B cell (primary cell): ENCODE measurements around the gene BCL2L11. TPM values are rescaled to one million over a fixed set of nuclear protein-coding genes. Genes with fewer than 3 reads are reported as not detected.

Source experiments
- ATAC-seq: fragments of 200-7000 bp; cut with Tn5 transposase; one replicate; pipeline ENCODE4 v1.10.0; 2021; ENCODE audit warnings: low read depth, mild to moderate bottlenecking, moderate number of reproducible peaks, moderate library complexity
- CTCF ChIA-PET: fragments of 350-600 bp; sonication (Branson Sonifier 250); formaldehyde crosslinking; loops from one replicate; lab custom pipeline; 2021; ENCODE audit warnings: antibody characterized with exemption, inconsistent platforms; lab: Charles Lee
- POLR2A ChIA-PET: fragments of 350-600 bp; sonication (Branson Sonifier 250); formaldehyde crosslinking; loops from one replicate; lab custom pipeline; 2021; ENCODE audit warnings: antibody characterized with exemption; lab: Charles Lee
- DNase-seq: peaks from one replicate; pipeline ENCODE4 v3.0.0; 2013
- H2AFZ ChIP-seq: 2 replicates; pipeline ENCODE4 v1.6.1; 2012; ENCODE audit warnings: mild to moderate bottlenecking, low read depth, low read length; ENCODE audit not compliant: insufficient read depth, poor library complexity, severe bottlenecking
- H3K27ac ChIP-seq, 2 donors: 1 replicate in 1 of 2; 2 replicates in 1 of 2; pipeline ENCODE4 v1.5.1; 2012 to 2013; ENCODE audit warnings: low read length in 2 of 2, mild to moderate bottlenecking in 2 of 2, moderate library complexity in 1 of 2
- H3K27me3 ChIP-seq, 4 experiments: fragments of 200-600 bp in 1 of 4; sonication (generic) in 1 of 4; replicated peaks in 1 of 4; 1 replicate in 2 of 4; 2 replicates in 2 of 4; pipeline versions ENCODE4 v1.6.1 to v1.7.0; 2013 to 2016; ENCODE audit warnings: low read length in 3 of 4, mild to moderate bottlenecking in 2 of 4, mixed read lengths in 1 of 4, moderate library complexity in 1 of 4; ENCODE audit not compliant: insufficient read depth in 4 of 4, control insufficient read depth in 3 of 4; ENCODE audit errors: control extremely low read depth in 1 of 4
- H3K36me3 ChIP-seq, 2 experiments: replicated peaks in 1 of 2; 1 replicate in 1 of 2; 2 replicates in 1 of 2; pipeline versions ENCODE4 v1.6.1 to v1.7.1; 2013; ENCODE audit warnings: low read length in 1 of 2; ENCODE audit not compliant: insufficient read depth in 2 of 2, control insufficient read depth in 1 of 2; ENCODE audit errors: control extremely low read depth in 1 of 2, extremely low read depth in 1 of 2
- H3K4me1 ChIP-seq, 2 donors: fragments of 200-600 bp in 1 of 2; sonication (generic) in 1 of 2; 1 replicate in 1 of 2; 2 replicates in 1 of 2; pipeline versions ENCODE4 v1.5.1 to v1.6.1; 2013 to 2017; ENCODE audit warnings: low read length in 2 of 2; ENCODE audit not compliant: control insufficient read depth in 2 of 2, insufficient read depth in 2 of 2
- H3K4me2 ChIP-seq: replicated peaks from 2 replicates; pipeline ENCODE3; 2012; ENCODE audit warnings: mild to moderate bottlenecking, low read depth, low read length; ENCODE audit not compliant: poor library complexity, severe bottlenecking
- H3K4me3 ChIP-seq, 5 experiments: fragments of 200-600 bp in 1 of 5; sonication (generic) in 1 of 5; 1 replicate in 3 of 5; 2 replicates in 2 of 5; pipeline versions ENCODE4 v1.5.1 to v1.7.0; 2011 to 2016; ENCODE audit warnings: low read length in 4 of 5, mild to moderate bottlenecking in 4 of 5, low read depth in 2 of 5, control low read depth in 1 of 5, moderate library complexity in 1 of 5; ENCODE audit not compliant: insufficient read depth in 1 of 5; ENCODE audit errors: control extremely low read depth in 1 of 5, extremely low read depth in 1 of 5
- H3K79me2 ChIP-seq: fragments of 200-600 bp; sonication (generic); one replicate; pipeline ENCODE4 v1.6.0; 2016; ENCODE audit warnings: low read length; ENCODE audit not compliant: control insufficient read depth, insufficient read depth
- H3K9ac ChIP-seq: fragments of 200-600 bp; sonication (generic); 2 replicates; pipeline ENCODE4 v1.6.1; 2017; ENCODE audit warnings: mild to moderate bottlenecking, low read length, moderate library complexity
- H3K9me3 ChIP-seq, 3 donors: one replicate each; pipeline versions ENCODE4 v1.6.1 to v1.7.1; 2013; ENCODE audit warnings: low read length in 2 of 3; ENCODE audit not compliant: control insufficient read depth in 2 of 3, insufficient read depth in 1 of 3; ENCODE audit errors: control extremely low read depth in 1 of 3
- H4K20me1 ChIP-seq: 2 replicates; pipeline ENCODE4 v1.6.0; 2012; ENCODE audit warnings: mild to moderate bottlenecking, low read length; ENCODE audit not compliant: insufficient read depth, control insufficient read depth, poor library complexity, severe bottlenecking
- H3K27ac Mint-ChIP-seq: one replicate; pipeline ENCODE4 v1.8.0; 2021; ENCODE audit warnings: mixed read lengths
- H3K27me3 Mint-ChIP-seq: one replicate; pipeline ENCODE4 v1.8.0; 2021; ENCODE audit warnings: mixed read lengths
- H3K4me1 Mint-ChIP-seq: one replicate; pipeline ENCODE4 v1.8.0; 2021; ENCODE audit warnings: mixed read lengths
- H3K4me3 Mint-ChIP-seq: one replicate; pipeline ENCODE4 v1.8.0; 2021; ENCODE audit warnings: mixed read lengths
- H3K9me3 Mint-ChIP-seq: one replicate; pipeline ENCODE4 v1.8.0; 2022; ENCODE audit warnings: mixed read lengths; ENCODE audit not compliant: insufficient read depth
- CTCF ChIP-seq: fragments of 200-600 bp; IDR thresholded peaks from one replicate; pipeline ENCODE4 v1.8.0; 2022; ENCODE audit warnings: antibody characterized with exemption, mild to moderate bottlenecking
- EZH2 ChIP-seq: IDR thresholded peaks from 2 replicates; pipeline ENCODE4 v1.6.1; 2012; ENCODE audit warnings: borderline replicate concordance, low read depth, mild to moderate bottlenecking, moderate library complexity, low read length; ENCODE audit not compliant: insufficient read depth, poor library complexity, severe bottlenecking
- WGBS: methylation state at CpG from one replicate; pipeline ENCODE4 v1.1.5; 2013; ENCODE audit warnings: missing lambda C conversion rate; ENCODE audit not compliant: insufficient coverage; 5-methylcytosine and 5-hydroxymethylcytosine counted together
- intact Hi-C: fragments of 100-400 bp; cut with micrococcal nuclease; formaldehyde crosslinking; loops from one replicate; pipeline ENCODE4 v1.10.0; 2022
- polyA plus RNA-seq: library from polyadenylated mRNA; depleted of rRNA; stranded (reverse); fragments of >200 nt; gene quantifications from 2 replicates; pipeline ENCODE4 v1.2.3, GENCODE V29; 2012
- total RNA-seq, 2 donors: library from RNA; stranded (reverse); fragments of 120-200 nt in 1 of 2; gene quantifications; 1 replicate in 1 of 2; 2 replicates in 1 of 2; pipeline versions ENCODE4 v1.2.3 to v1.2.4, GENCODE V29; 2013 to 2022

BCL2L11 gene
- total and polyA plus RNA-seq, 2 donors (not counting 1 experiment from before 2014, with no cell fraction given): 13.8 to 164 TPM

- no peaks in the 10 kb centered on the region for H3K79me2 ChIP-seq
- CTCF ChIA-PET: no interaction called here
- 86% methylated on average over 7 of the region's 7 CpGs for WGBS
- Mint-ChIP-seq H3K4me1 (peaks cover 35% of the 10 kb centered on the region), H3K4me3 (no peak overlapping the region), H3K27ac (no peak overlapping the region), H3K9me3 (no peaks in the 10 kb centered on the region), H3K27me3 (no peaks in the 10 kb centered on the region)
- POLR2A ChIA-PET: interaction anchor here (0.5 to 1.2 kb wide), 2 partner anchors 13 to 23 kb away, joined by 3 to 4 read pairs; no protein-coding TSS in a partner anchor
- no peak overlapping the region for H3K4me2 ChIP-seq
- H3K9ac ChIP-seq: no peak overlapping the region
- no peaks in the 10 kb centered on the region for H4K20me1 ChIP-seq
- no peak overlapping the region for H2AFZ ChIP-seq
- TF ChIP-seq CTCF (no peak), EZH2 (no peak)
- no peaks in the 10 kb centered on the region for H3K27me3 ChIP-seq
- H3K36me3 ChIP-seq: no peaks in the 10 kb centered on the region
- H3K27ac ChIP-seq: no peak overlapping the region
- DNase-seq (no peak), ATAC-seq (no peak)
- H3K4me1 ChIP-seq: peaks cover 3 to 25% of the 10 kb centered on the region in 2 donors
- H3K9me3 ChIP-seq: peaks cover 0 to 3% (median 0%) of the 10 kb centered on the region in 3 donors
- intact Hi-C loops: no loop called here
- H3K4me3 ChIP-seq: no peak overlapping the region
Observed at GRCh38 chr2:111196435-111196834, 75.7 kb downstream of the BCL2L11 start.

- Histone ChIP-seq H3K9me3 (peaks cover 0 to 3% (median 0%) of the 10 kb centered on the region in 3 donors), H3K9ac (no peak overlapping the region), H4K20me1 (no peaks in the 10 kb centered on the region), H3K27ac (no peak overlapping the region), H3K4me1 (peaks cover 3 to 27% of the 10 kb centered on the region in 2 donors), H3K79me2 (no peaks in the 10 kb centered on the region), H3K27me3 (no peaks in the 10 kb centered on the region), H2AFZ (no peak overlapping the region), H3K36me3 (no peaks in the 10 kb centered on the region), H3K4me2 (no peak overlapping the region), H3K4me3 (no peak overlapping the region)
- Mint-ChIP-seq H3K4me1 (peaks cover 43% of the 10 kb centered on the region), H3K9me3 (no peaks in the 10 kb centered on the region), H3K4me3 (no peak overlapping the region), H3K27ac (no peak overlapping the region), H3K27me3 (no peaks in the 10 kb centered on the region)
- WGBS: 75% methylated on average over 4 of the region's 9 CpGs
- TF ChIP-seq EZH2: no peak
- TF ChIP-seq CTCF: no peak
- ATAC-seq (no peak), DNase-seq (no peak)
- ChIA-PET CTCF (interaction anchor here (0.7 kb wide), 1 partner anchor 9 kb away, joined by 3 read pairs; no protein-coding TSS in a partner anchor), POLR2A (no interaction called here)
- intact Hi-C loops: no loop called here
Observed at GRCh38 chr2:111198701-111199100, 78.0 kb downstream of the BCL2L11 start.
